T47D (cell line): Measurements from ENCODE around the gene OXNAD1.

Experiments
- DNase-seq, 2 experiments: peaks; one replicate each; pipeline versions ENCODE4 v3.0.0 to v3.0.0-alpha.2; 2011 to 2012; ENCODE audit warnings: low read depth in 1 of 2, low spot score in 1 of 2
- JUND ChIP-seq: IDR thresholded peaks from 2 replicates; pipeline ENCODE4 v1.6.1; 2012; ENCODE audit warnings: low read depth
- in situ Hi-C: cut with HindIII; loops from 2 replicates; pipeline ENCODE4 v1.10.0; 2016; ENCODE audit warnings: low sequenced_read_pairs, low pct_unique_long_range_greater_than_20kb

Gene OXNAD1, protein sequence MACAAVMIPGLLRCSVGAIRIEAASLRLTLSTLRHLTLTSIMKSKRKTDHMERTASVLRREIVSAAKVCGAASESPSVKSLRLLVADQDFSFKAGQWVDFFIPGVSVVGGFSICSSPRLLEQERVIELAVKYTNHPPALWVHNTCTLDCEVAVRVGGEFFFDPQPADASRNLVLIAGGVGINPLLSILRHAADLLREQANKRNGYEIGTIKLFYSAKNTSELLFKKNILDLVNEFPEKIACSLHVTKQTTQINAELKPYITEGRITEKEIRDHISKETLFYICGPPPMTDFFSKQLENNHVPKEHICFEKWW

DNA sequence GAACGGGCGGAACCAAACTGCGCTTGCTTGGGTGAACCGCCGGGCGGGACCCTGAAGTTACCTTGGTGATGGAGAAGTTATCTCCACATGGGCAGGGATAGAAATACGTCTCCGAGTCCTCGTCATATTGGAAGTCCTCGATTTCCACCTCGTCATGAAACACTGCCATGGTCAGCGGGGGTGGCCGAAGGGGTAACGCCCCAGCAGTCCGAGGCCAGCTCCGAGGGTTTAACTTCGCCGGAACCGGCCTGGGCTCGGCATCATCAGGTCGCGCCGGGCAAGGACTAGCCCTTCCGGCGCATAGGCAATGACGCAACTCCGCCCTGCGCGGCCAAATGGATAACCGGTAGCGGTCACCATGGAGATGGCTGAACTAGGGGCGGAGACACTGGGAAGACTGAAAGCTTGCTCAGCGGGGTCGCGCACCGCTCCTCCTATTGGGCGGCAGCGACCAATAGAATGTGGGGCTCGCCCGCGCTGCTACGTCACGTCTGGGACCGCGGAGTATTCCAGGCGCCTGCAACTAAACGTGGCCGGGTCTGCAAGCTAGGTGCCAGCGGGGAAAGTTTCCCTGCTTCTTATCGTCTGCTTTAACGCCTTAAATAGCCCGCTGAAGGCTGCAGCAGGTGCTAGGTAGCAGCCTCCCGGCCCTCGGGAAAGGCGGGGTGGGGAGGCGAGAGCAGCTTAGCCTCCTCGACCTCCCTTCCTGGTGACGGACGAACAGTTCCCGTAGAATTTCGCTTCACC is at the start of gene OXNAD1, which contains the start of gene DPH3:
Gene OXNAD1 (plus strand): TSS at position 505 of the 747 bp plus-strand sequence. CDS start 5,741 bp downstream, outside the sequence.
Gene DPH3 (minus strand): TSS at position 236 of the 747 bp plus-strand sequence. CDS start 67 bp downstream, at position 169.
- in situ Hi-C loops: no loop called here
- DNase-seq: peak; percentile 89 to 100

DNA sequence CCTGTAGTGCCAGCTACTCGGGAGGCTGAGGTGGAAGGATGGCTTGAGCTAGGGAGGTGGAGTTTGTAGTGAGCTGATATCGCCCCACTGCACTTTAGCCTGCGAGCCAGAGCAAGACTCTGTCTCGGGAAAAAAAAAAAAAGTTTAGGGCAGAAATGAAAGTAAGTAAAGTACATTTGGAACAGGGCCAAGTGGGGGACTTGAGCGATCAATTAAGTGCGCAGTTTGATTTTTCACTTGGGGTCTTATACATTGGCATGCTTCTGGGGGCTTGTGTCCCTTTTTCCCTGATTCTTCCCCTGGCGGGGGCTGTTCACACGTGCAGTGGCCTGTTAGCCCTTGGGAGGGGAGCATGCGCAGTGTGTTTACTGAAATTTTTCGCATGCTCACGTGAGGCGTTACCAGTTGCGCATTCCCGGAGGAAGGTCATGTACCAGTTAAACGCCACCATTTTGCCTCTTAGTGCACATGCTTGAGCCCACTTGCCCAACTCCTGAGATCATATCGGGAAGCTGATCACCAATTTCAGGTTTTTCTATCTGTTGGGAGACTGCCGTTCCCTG is 48.6 kb upstream of the OXNAD1 start:
- in situ Hi-C loops: no loop called here
- no peak for DNase-seq
- no peak for TF ChIP-seq JUND

More for the DNA sequence above, at the start of gene OXNAD1, which contains the start of gene DPH3:
- TF ChIP-seq JUND: no peak

DNA sequence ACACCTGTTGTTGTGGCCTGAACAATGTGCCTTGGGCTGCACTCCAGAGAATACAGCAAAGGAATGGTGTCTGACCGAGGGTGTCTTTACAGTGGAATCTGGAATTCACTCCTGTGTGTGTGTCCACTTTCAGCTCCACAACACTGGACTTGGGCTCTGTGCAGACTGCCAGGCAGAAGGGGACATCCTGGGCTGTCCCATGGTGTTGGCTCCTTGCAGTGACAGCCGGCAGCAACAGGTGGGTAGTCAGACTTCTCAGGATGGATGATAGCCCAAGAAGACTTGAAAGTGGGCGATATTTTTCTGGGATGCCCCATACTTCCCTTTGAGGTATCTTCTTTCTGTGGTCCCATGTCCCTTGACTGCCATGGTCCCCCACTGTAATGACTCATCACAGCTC is 45.2 kb upstream of the OXNAD1 start:
- in situ Hi-C loops: no loop called here
- DNase-seq: no peak
- TF ChIP-seq JUND: no peak

DNA sequence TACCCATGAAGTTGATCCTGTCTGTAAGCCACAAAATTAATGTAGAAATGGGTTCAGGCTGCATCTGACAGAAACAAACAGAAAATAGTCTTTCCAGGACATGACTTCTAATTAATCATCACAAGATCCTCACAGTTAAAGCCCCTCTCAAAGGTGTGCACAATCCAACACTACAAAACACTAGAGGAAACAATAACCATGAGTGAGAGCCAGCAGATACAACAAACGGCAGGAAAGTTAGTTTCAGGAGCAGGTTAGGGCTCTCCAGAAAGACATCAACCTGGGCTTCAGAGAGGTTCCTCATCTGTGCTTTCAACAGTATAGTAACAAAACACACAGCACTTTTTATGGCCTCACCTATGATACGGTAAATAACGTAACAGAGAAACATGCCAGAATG is 43.0 kb upstream of the OXNAD1 start:
- TF ChIP-seq JUND: no peak

DNA sequence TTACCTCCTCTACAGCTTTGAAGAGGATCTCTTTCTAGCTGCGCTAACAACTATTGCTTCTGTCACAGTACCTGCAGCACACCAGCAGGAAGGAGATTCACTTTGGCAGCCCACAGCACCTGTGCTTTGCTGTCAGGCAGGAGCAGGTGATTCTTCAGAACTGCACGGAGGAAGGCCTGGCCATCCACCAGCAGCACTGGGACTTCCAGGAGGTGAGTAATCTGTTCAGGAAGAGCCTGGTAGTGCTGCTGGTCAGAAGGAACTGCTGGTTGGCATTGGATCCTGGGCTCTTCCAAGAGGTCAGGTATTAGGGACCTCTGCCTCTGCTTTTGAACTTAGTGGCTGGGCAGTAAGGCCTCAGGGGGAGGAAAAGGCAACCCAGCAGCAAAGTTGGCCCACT is 42.5 kb upstream of the OXNAD1 start:
- in situ Hi-C loops: no loop called here
- TF ChIP-seq JUND: no peak

More for the DNA sequence above, 43.0 kb upstream of the OXNAD1 start:
- in situ Hi-C loops: no loop called here
- DNase-seq: no peak

DNA sequence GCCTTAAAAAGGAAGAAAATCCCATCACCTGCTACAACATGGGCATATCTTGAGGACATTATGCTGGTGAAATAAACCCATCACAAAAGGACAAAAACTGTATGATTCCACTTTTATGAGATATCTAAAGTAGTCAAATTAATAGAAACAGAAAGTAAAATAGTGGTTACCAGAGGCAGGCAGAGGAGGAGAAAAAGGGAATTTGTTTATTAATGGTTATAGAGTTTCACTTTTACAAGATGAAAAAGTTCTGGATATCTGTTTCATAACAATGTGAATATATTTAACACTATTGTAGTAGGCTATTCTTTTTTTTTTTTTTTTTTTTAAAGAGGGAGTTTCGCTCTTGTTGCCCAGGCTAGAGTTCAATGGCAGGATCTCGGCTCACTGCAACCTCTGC is 40.7 kb upstream of the OXNAD1 start:
- in situ Hi-C loops: no loop called here
- TF ChIP-seq JUND: no peak
- DNase-seq: no peak

More for the DNA sequence above, 42.5 kb upstream of the OXNAD1 start:
- DNase-seq: no peak

DNA sequence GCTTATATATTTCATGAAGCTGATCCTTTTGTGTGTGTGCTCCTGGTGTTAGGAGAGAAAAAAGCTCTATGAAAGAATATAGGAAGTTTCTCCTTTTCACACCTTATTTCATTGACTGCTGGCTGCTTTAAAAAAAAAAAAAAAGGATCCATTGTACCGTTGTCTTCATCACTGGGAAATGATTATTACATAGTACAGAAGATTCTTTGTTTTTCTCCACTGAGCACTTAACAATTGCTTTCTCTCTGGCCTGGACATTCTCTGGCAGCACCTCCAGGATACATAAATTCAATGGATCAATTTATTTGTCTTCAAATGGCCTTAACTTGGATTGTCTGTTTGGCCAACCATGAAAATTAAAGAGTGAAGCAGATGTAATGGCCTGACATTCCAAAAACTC is 37.4 kb upstream of the OXNAD1 start:
- no peak for DNase-seq
- in situ Hi-C loops: no loop called here
- no peak for TF ChIP-seq JUND

DNA sequence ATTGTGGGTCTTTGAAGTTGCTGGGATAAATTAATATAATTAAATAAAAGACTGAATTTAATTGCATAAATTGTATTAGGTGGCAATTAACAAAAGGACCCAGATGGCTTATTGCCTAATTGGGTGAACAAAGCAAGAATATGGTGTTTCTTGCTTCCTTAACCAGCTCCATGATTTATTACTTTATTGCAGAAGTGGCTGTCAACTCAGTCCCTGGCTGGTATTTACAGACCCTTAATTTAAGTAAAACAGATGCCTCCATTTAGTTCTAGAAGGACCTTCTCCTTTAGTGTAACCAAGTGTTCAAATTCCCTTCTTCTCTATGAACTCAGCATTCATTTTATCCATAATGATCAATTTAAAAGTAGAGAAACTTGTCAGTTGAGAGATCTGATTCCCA is 35.3 kb upstream of the OXNAD1 start:
- DNase-seq: no peak
- in situ Hi-C loops: no loop called here
- TF ChIP-seq JUND: no peak

DNA sequence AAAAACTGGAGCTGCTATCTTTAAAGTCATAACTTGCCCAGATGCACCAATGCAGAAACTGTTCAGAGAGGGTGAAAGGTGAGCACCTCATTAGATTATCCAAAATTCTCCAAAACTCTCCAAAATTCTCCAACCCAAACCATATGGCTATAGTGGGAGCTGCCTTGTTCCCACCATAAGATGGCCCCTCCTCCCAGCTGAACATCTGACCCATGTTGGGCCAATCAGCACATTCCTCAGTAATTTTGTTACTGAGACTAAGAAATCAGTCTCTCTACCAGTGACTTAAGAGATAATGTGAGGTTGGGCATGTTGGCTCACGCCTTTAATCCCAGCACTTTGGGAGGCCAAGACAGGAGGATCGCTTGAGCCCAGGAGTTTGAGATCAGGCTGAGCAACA is 33.0 kb upstream of the OXNAD1 start:
- in situ Hi-C loops: no loop called here
- no peak for TF ChIP-seq JUND
- no peak for DNase-seq

DNA sequence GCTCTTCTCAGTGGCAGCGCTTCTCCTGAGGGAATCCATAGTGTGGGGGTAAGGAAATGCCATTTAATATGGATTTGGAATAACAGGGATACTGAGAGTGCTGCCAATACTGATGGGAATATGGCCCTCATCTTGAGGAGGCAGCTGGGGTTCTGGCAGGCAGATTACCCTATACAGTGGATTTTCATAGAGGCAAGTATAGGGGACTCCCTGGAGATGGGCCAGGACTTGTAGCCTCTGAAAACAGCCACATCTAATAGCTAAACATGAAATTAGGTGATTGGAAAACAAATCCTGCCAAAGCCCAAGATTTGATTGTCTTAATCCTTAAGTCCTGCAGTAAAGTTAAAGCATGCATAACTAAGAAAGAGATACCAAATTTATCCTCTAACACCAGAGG is 31.2 kb upstream of the OXNAD1 start:
- no peak for DNase-seq
- in situ Hi-C loops: no loop called here
- no peak for TF ChIP-seq JUND

DNA sequence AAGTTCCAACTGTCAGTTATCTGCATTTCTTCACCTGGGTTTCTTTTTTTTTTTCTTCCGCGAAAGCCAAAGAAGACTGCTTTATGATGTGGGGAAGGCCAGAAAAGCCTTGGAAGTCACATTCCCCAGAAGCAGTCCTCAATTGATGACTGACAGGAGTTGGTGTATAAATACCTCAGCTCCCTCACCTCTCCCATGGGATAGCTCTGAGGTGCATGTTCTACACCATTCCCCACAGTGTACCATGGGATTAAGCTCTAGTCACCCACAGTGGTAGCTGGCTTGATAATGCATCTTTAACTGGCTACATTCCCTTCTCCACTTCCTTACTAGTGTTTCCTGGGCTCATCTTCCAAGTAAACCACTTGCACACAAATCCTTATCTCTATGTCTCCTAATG is 30.7 kb upstream of the OXNAD1 start:
- no peak for DNase-seq
- no peak for TF ChIP-seq JUND
- in situ Hi-C loops: no loop called here

DNA sequence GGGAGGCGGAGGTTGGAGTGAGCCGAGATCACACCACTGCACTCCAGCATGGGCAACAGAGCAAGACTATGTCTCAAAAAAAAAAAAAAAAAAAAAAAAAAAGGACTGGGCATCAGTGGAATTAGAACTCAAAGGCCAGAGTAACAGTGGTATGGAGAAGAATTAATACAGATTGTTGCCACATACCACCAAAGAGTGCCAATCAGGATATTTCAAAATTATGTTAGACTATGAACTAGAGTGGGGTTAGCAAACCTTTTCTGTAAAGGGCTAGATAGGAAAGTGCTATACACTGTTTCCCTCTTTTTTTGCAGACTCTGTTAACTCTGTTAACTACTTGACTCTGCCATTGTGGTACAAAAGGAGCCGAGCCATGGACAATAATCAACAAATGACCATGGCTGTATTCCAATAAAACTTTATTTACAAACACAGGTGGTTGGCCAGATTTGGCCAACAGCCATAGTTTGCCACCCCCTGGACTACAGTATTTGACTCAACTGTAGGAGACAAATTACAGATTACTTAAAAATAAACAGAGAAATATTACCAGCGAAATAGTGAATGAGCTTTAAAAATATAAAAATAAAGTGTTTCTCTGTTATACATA is 28.9 kb upstream of the OXNAD1 start:
- in situ Hi-C loops: no loop called here
- TF ChIP-seq JUND: no peak
- no peak for DNase-seq
